Psoas muscle (tissue), 8 donors: ENCODE results near the gene MYPOP. TPM values are rescaled to one million over a fixed set of nuclear protein-coding genes. Genes with fewer than 3 reads are reported as not detected.
A peak's percentile ranks its signal among the peaks of the same experiment; 100 is the strongest.
"Not testable (repeated sequence)": the region's sequence is repeated elsewhere in the genome, so short reads cannot be mapped to it uniquely, and the experiment has no call there.

Experiments used
- ATAC-seq, 4 donors: fragments of 200-7000 bp; cut with Tn5 transposase; one replicate each; pipeline ENCODE4 v1.9.1; 2020; ENCODE audit warnings: moderate library complexity in 3 of 4, mild to moderate bottlenecking in 2 of 4
- DNase-seq, 2 donors: peaks; one replicate each; pipeline ENCODE4 v3.0.0-alpha.2; 2020
- H3K27ac ChIP-seq: fragments of 200-600 bp; one replicate; pipeline ENCODE4 v1.8.0; 2022
- H3K27me3 ChIP-seq, 3 donors: fragments of 200-600 bp in 1 of 3; one replicate each; pipeline versions ENCODE4 v1.6.1 to v1.8.0; 2013 to 2022; ENCODE audit warnings: low read length in 2 of 3, mild to moderate bottlenecking in 2 of 3, moderate library complexity in 1 of 3; ENCODE audit not compliant: insufficient read depth in 3 of 3
- H3K36me3 ChIP-seq, 2 donors: fragments of 200-600 bp in 1 of 2; one replicate each; pipeline versions ENCODE4 v1.6.1 to v1.8.0; 2013 to 2022; ENCODE audit warnings: low read depth in 1 of 2, mild to moderate bottlenecking in 1 of 2, moderate library complexity in 1 of 2; ENCODE audit not compliant: insufficient read depth in 1 of 2
- H3K4me1 ChIP-seq: fragments of 200-600 bp; one replicate; pipeline ENCODE4 v1.8.0; 2022
- H3K4me3 ChIP-seq: fragments of 200-600 bp; one replicate; pipeline ENCODE4 v1.8.0; 2022; ENCODE audit warnings: mild to moderate bottlenecking
- H3K9me3 ChIP-seq: fragments of 200-600 bp; one replicate; pipeline ENCODE4 v1.8.0; 2022
- WGBS, 3 donors: extraction: QIAGEN DNeasy Blood & Tissue Kit; methylation state at CpG; one replicate each; pipeline versions ENCODE4 v1.1.6 to v1.1.7; 2013; 5-methylcytosine and 5-hydroxymethylcytosine counted together
- intact Hi-C, 2 donors: fragments of 100-400 bp; cut with DNase I; formaldehyde crosslinking; loops; one replicate each; pipeline versions ENCODE4 v1.11.0 to v1.14.2; 2022
- polyA plus RNA-seq, 3 donors: library from polyadenylated mRNA; stranded (reverse); fragments of 200-250 nt; gene quantifications; one replicate each; pipeline ENCODE4 v1.2.3, GENCODE V29; 2013
- total RNA-seq, 4 donors: library from RNA; stranded (reverse); fragmentation: NEBNext Ultra II Directional in 2 of 4; extraction: Animal tissue kit (Norgen Biotek cat#: 25700) in 2 of 4; gene quantifications; one replicate each; pipeline versions ENCODE4 v1.2.1 to v1.2.4, GENCODE V29; 2021 to 2023
- TF ChIP-seq, protein P1 (sequence below): fragments of 200-600 bp; IDR thresholded peaks from one replicate; pipeline ENCODE4 v1.8.0; 2022; ENCODE audit warnings: antibody characterized with exemption
- donor health status: healthy with polysubstance abuse.
- donor health status: DM: no; HTN: no; CAD: no; lungs with moderate emphysema.
- donor health status: Bipolar disorder and iron deficiency.
- donor health status: healthy.
- donor health status: DM: yes; HTN: yes; CAD: no.
- donor health status: DM: no; HTN: no; CAD: no.
- donor health status: DM: no; HTN: no; CAD: no.
- donor health status: DM: yes; HTN: yes; CAD: no.

The MYPOP gene
- total and polyA plus RNA-seq, 7 donors: 10.6 to 20.7 (median 13.0) TPM

DNA sequence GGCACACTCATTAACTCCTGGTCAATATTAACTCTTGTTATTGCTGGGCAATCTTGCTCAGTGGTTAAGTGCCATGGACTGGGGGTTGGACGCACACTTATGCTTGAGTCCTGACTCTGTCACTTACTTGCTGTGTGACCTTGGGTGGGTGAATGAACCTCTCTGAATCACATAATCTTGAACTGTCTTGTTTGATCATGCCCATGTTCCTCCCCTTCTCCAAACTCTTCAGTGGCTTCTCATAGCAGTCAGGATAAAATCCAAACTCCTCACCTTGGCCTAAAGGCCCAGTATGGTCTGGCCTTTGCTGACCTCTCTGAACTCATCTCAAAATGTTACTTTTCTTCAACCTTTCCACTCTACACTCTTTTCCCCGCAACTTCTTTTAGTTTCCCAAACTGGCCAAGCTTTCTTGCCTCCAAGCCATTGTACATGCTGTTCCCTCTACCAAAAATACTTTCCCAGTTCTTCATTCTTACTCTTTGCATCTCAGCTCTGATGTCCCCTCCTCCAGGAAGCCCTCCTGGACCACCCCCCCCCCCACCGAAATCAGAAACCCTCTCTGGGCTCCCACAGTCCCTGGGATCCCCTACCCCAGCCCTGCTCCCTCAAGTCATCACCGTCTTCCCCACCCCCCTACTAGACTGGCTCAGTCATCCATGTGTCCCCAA is 2.4 kb downstream of the MYPOP start:
- H3K27me3 ChIP-seq: no peaks in the 10 kb centered on the region
- peaks cover 0 to 50% of the 10 kb centered on the region in 2 donors for H3K36me3 ChIP-seq
- TF ChIP-seq, protein P1, sequence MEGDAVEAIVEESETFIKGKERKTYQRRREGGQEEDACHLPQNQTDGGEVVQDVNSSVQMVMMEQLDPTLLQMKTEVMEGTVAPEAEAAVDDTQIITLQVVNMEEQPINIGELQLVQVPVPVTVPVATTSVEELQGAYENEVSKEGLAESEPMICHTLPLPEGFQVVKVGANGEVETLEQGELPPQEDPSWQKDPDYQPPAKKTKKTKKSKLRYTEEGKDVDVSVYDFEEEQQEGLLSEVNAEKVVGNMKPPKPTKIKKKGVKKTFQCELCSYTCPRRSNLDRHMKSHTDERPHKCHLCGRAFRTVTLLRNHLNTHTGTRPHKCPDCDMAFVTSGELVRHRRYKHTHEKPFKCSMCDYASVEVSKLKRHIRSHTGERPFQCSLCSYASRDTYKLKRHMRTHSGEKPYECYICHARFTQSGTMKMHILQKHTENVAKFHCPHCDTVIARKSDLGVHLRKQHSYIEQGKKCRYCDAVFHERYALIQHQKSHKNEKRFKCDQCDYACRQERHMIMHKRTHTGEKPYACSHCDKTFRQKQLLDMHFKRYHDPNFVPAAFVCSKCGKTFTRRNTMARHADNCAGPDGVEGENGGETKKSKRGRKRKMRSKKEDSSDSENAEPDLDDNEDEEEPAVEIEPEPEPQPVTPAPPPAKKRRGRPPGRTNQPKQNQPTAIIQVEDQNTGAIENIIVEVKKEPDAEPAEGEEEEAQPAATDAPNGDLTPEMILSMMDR: no peak
- DNase-seq (no peak), ATAC-seq (no peak)
- peaks cover 16% of the 10 kb centered on the region for H3K4me1 ChIP-seq
- 96 to 98% (median 97%) methylated on average over 4 of the region's 4 CpGs for WGBS, 3 donors
- H3K9me3 ChIP-seq: no peaks in the 10 kb centered on the region
- H3K4me3 ChIP-seq: no peak overlapping the region
- intact Hi-C loops: loop anchor here in 1 of 2 donors (1.0 kb wide), 1 partner anchor 47 kb away; no protein-coding TSS in a partner anchor
- no peak overlapping the region for H3K27ac ChIP-seq

DNA sequence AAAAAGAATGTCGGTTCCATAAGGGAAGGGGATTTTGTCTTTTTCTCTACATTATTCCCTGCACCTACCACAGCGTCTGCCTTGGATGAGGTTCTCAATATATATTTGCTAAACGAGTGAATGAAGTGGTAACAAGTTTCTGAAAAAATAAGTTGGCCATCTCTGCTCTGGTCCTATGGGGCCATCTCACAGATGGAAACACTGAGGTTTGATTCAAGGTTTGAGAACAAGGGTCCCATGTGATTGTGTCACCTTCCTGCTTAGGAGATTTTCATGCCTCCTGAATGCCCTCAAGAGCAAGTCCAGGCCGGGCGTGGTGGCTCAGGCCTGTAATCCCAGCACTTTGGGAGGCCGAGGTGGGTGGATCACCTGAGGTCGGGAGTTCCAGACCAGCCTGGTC is 3.2 kb downstream of the MYPOP start:
- intact Hi-C loops: loop anchor here in 1 of 2 donors (1.0 kb wide), 1 partner anchor 48 kb away; no protein-coding TSS in a partner anchor
- Histone ChIP-seq H3K4me3 (no peak overlapping the region), H3K9me3 (no peaks in the 10 kb centered on the region), H3K36me3 (peaks cover 2 to 58% of the 10 kb centered on the region in 2 donors), H3K4me1 (peaks cover 16% of the 10 kb centered on the region), H3K27me3 (no peaks in the 10 kb centered on the region), H3K27ac (no peak overlapping the region)
- DNase-seq (no peak), ATAC-seq (no peak)
- TF ChIP-seq, protein P1: no peak
- WGBS, 3 donors: 92 to 97% (median 93%) methylated on average over 7 of the region's 7 CpGs

DNA sequence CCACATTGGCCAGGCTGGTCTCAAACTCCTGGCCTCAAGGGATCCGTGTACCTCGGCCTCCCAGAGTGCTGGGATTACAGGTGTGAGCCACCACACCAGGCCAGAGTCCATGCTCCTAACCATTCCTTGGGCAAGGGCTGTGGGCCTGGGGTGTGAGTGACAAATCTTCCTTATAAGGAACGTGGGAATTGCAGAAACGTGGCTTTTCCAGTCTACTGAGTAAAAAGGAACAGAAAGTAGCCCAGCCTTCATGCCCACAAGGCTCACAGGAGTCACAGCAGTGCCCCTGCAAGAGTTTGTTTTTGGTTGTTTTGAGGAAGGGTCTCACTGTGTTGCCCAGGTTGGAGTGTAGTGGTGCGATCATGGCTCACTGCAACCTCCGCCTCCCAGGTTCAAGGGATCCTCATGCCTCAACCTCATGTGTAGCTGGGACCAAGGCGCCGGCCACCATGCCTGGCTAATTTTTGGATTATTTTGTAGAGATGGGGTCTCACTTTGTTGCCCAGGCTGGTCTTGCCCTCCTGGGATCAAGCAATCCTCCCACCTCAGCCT is 5.1 kb downstream of the MYPOP start:
- 90 to 94% (median 91%) methylated on average over 8 of the region's 8 CpGs for WGBS, 3 donors
- Histone ChIP-seq H3K36me3 (peaks cover 2 to 59% of the 10 kb centered on the region in 2 donors), H3K9me3 (no peaks in the 10 kb centered on the region), H3K27me3 (no peaks in the 10 kb centered on the region), H3K27ac (no peak overlapping the region), H3K4me3 (no peak overlapping the region), H3K4me1 (peaks cover 12% of the 10 kb centered on the region)
- ATAC-seq (no peak), DNase-seq (no peak)
- intact Hi-C loops: no loop called here
- TF ChIP-seq, protein P1: no peak

DNA sequence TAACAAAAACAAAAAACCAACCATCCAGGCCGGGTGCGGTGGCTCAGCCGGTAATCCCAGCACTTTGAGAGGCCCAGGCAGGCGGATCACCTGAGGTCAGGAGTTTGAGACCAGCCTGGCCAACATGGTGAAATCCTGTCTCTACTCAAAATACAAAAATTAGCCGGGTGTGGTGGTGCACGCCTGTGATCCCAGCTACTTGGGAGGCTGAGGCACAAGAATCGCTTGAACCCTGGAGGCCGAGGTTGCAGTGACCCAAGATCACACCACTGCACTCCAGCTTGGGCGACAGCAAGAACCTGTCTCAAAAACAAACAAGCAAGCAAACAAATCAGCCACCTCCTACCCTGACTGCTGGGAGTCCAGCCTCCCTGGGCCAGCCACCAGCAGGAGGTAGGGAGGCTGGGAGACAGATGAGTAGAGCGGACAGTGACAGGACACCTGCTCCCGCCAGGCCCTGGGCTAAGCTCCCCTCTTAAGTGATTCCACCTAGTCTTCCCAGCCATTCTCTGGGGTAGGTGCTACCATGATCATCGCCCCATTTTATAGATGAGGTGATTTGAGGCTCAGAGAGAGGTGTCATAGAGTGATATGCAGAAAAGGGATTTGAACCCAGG is 6.3 kb downstream of the MYPOP start:
- intact Hi-C loops, H3K27ac ChIP-seq, H3K4me1 ChIP-seq, H3K4me3 ChIP-seq, ATAC-seq, H3K27me3 ChIP-seq, H3K9me3 ChIP-seq, DNase-seq: not testable (repeated sequence)
- H3K36me3 ChIP-seq: peaks cover 2 to 66% of the 10 kb centered on the region in 2 donors
- 94 to 96% (median 96%) methylated on average over 12 of the region's 12 CpGs for WGBS, 3 donors

- TF ChIP-seq, protein P1: no peak
- Histone ChIP-seq H3K4me3 (no peak overlapping the region), H3K4me1 (peaks cover 3% of the 10 kb centered on the region), H3K27me3 (no peaks in the 10 kb centered on the region), H3K9me3 (no peaks in the 10 kb centered on the region), H3K27ac (no peak overlapping the region), H3K36me3 (peaks cover 2 to 62% of the 10 kb centered on the region in 2 donors)
- 81 to 83% (median 82%) methylated on average over 9 of the region's 9 CpGs for WGBS, 3 donors
- DNase-seq (no peak), ATAC-seq (peak in 1 of 4 donors; percentile 26)
- intact Hi-C loops: no loop called here
These were observed 6.9 kb downstream of the MYPOP start for GRCh38 chr19:45895519-45895972.
